Transverse colon (tissue), 3 donors: Measurements from ENCODE around the gene FOXP4.

Experiments used
- POLR2A ChIP-seq: fragments of 450-650 bp; IDR thresholded peaks from one replicate; pipeline ENCODE4 v1.6.1; 2016; ENCODE audit warnings: antibody characterized with exemption, mild to moderate bottlenecking, moderate library complexity
- TF ChIP-seq, protein P1 (sequence below), 5 experiments: fragments of 200-600 bp in 3 of 5; fragments of 450-650 bp in 2 of 5; sonication (generic) in 3 of 5; IDR thresholded peaks; 1 replicate in 2 of 5; 2 replicates in 3 of 5; pipeline ENCODE4 v1.5.1; 2016 to 2017; ENCODE audit warnings: antibody characterized with exemption in 5 of 5, inconsistent platforms in 3 of 5, mild to moderate bottlenecking in 2 of 5, moderate library complexity in 1 of 5

DNA sequence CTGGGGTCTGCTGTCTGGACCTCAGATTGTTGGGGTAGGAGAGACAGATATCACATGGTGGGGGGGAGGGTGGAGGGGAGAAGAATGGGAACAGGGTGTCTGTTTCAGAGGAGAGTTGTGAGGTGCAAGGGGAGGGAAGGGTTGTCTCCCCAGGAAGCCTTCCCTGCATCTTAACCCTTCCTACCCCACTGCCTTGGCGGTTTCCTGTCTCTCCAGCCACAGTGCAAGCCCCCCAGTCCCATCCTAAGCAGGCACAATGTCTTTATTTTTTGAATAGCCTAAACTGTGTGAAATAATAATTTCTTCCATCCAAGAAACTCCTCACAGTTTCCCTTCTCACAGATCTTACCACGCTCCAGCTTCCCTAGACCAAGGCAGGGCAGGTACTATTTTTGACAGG, 3.5 kb downstream of the FOXP4 start:
- no peak for TF ChIP-seq POLR2A
- TF ChIP-seq, protein P1, sequence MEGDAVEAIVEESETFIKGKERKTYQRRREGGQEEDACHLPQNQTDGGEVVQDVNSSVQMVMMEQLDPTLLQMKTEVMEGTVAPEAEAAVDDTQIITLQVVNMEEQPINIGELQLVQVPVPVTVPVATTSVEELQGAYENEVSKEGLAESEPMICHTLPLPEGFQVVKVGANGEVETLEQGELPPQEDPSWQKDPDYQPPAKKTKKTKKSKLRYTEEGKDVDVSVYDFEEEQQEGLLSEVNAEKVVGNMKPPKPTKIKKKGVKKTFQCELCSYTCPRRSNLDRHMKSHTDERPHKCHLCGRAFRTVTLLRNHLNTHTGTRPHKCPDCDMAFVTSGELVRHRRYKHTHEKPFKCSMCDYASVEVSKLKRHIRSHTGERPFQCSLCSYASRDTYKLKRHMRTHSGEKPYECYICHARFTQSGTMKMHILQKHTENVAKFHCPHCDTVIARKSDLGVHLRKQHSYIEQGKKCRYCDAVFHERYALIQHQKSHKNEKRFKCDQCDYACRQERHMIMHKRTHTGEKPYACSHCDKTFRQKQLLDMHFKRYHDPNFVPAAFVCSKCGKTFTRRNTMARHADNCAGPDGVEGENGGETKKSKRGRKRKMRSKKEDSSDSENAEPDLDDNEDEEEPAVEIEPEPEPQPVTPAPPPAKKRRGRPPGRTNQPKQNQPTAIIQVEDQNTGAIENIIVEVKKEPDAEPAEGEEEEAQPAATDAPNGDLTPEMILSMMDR (IDR thresholded peaks at IDR 0.05): no peak
